ENCODE results near the gene C17orf100. TPM values are rescaled to one million over a fixed set of nuclear protein-coding genes. Genes with fewer than 3 reads are reported as not detected.

Gene C17orf100
- total and polyA plus RNA-seq, 2 of the 13 experiments (the other 11 are each of a cell fraction or from before 2014, with no cell fraction given) = 3.6 to 8.7 TPM

- peak; percentile 46; the same call in 1 of the 2 replicates for TF ChIP-seq HNF4G (IDR thresholded peaks at IDR 0.05; ENCODE audit: borderline replicate concordance, low read depth, low read length)
- TF ChIP-seq HNF4G (CRISPR knock-in tag; IDR thresholded peaks at IDR 0.05; ENCODE audit: borderline replicate concordance, low read depth) = no peak
- no peak for TF ChIP-seq SETDB1 (CRISPR knock-in tag; IDR thresholded peaks at IDR 0.05; ENCODE audit: borderline replicate concordance)
- peak; percentile 59 for TF ChIP-seq CREM (IDR thresholded peaks at IDR 0.05)
- TF ChIP-seq CREM (CRISPR knock-in tag; IDR thresholded peaks at IDR 0.05) = no peak
- no peak for TF ChIP-seq TOE1 (CRISPR knock-in tag; IDR thresholded peaks at IDR 0.05)
- TF ChIP-seq ZNF546 (CRISPR knock-in tag; conservative IDR thresholded peaks at IDR 0.05) = no peak
- TF ChIP-seq TCF7 (IDR thresholded peaks at IDR 0.05; ENCODE audit: low read depth) = no peak
- TF ChIP-seq ZSCAN31 (CRISPR knock-in tag; IDR thresholded peaks at IDR 0.05; ENCODE audit: low read depth) = no peak
- TF ChIP-seq ZBTB42 (CRISPR knock-in tag; IDR thresholded peaks at IDR 0.05) = no peak
- TF ChIP-seq ZNF263 (CRISPR knock-in tag; IDR thresholded peaks at IDR 0.05) = no peak
- TF ChIP-seq CREB3 (CRISPR knock-in tag; IDR thresholded peaks at IDR 0.05) = peak; percentile 31; the same call in 1 of the 2 replicates
- no peak for TF ChIP-seq GFI1 (CRISPR knock-in tag; IDR thresholded peaks at IDR 0.05; ENCODE audit: borderline replicate concordance)
- TF ChIP-seq SNAPC2 (CRISPR knock-in tag; IDR thresholded peaks at IDR 0.05) = no peak; the same call in 1 of the 2 replicates
- TF ChIP-seq ZNF780A (CRISPR knock-in tag; IDR thresholded peaks at IDR 0.05) = no peak
- no peak for TF ChIP-seq KLF15 (CRISPR knock-in tag; IDR thresholded peaks at IDR 0.05; ENCODE audit: borderline replicate concordance)
- no peak for TF ChIP-seq ZNF331 (CRISPR knock-in tag; IDR thresholded peaks at IDR 0.05)
- TF ChIP-seq ATAD3A (CRISPR knock-in tag; IDR thresholded peaks at IDR 0.05) = no peak
- no peak for TF ChIP-seq ZNF512B (CRISPR knock-in tag; IDR thresholded peaks at IDR 0.05; ENCODE audit: borderline replicate concordance)
- peak; percentile 93 for TF ChIP-seq SP5 (CRISPR knock-in tag; IDR thresholded peaks at IDR 0.05; ENCODE audit: borderline replicate concordance, low read depth)
- TF ChIP-seq ZNF83 (CRISPR knock-in tag; IDR thresholded peaks at IDR 0.05; ENCODE audit: borderline replicate concordance) = no peak
- no peak for TF ChIP-seq LBX2 (CRISPR knock-in tag; IDR thresholded peaks at IDR 0.05; ENCODE audit: borderline replicate concordance)
- TF ChIP-seq ZFX (CRISPR knock-in tag; IDR thresholded peaks at IDR 0.05; ENCODE audit: low read depth) = no peak
- TF ChIP-seq ARID5B (CRISPR knock-in tag; IDR thresholded peaks at IDR 0.05) = peak; percentile 27; the same call in 1 of the 2 replicates
Measured at GRCh38 chr17:6651354-6651918, at the start of gene C17orf100, which contains the start of gene MED31 (continued).
